ENCODE data around the gene GPR25. TPM values are rescaled to one million over a fixed set of nuclear protein-coding genes. Genes with fewer than 3 reads are reported as not detected.

Gene GPR25
- total RNA-seq, 1 experiment from 2014 or later: not detected

- TF ChIP-seq ZNF281 (CRISPR knock-in tag; IDR thresholded peaks at IDR 0.05) (peak; percentile 60; the same call in 1 of the 2 replicates), FOXK1 (CRISPR knock-in tag; IDR thresholded peaks at IDR 0.05) (no peak), IRF1 (CRISPR knock-in tag; IDR thresholded peaks at IDR 0.05) (no peak), ATF2 (CRISPR knock-in tag; IDR thresholded peaks at IDR 0.05; ENCODE audit: borderline replicate concordance, low read depth) (no peak), TEAD4 (CRISPR knock-in tag; IDR thresholded peaks at IDR 0.05) (no peak), ETV6 (CRISPR knock-in tag; IDR thresholded peaks at IDR 0.05) (0 out of 2 replicates have a peak, but pooled peaks have one; percentile 21), ZBTB43 (CRISPR knock-in tag; IDR thresholded peaks at IDR 0.05) (no peak), NFATC4 (CRISPR knock-in tag; IDR thresholded peaks at IDR 0.05) (no peak), ZNF317 (CRISPR knock-in tag; IDR thresholded peaks at IDR 0.05; ENCODE audit: borderline replicate concordance, low read depth) (no peak; the same call in 1 of the 2 replicates), MAX (CRISPR knock-in tag; IDR thresholded peaks at IDR 0.05) (no peak; the same call in 1 of the 2 replicates), CREB1 (CRISPR knock-in tag; IDR thresholded peaks at IDR 0.05) (peak; percentile 32; the same call in 1 of the 2 replicates), EMX1 (CRISPR knock-in tag; IDR thresholded peaks at IDR 0.05) (no peak), HMGA2 (CRISPR knock-in tag; IDR thresholded peaks at IDR 0.05) (no peak), SMAD4 (CRISPR knock-in tag; IDR thresholded peaks at IDR 0.05) (no peak), NFYB (CRISPR knock-in tag; conservative IDR thresholded peaks at IDR 0.05; ENCODE audit: low read depth) (no peak), NR1H2 (CRISPR knock-in tag; IDR thresholded peaks at IDR 0.05) (0 out of 2 replicates have a peak, but pooled peaks have one; percentile 35), GTF2I (CRISPR knock-in tag; conservative IDR thresholded peaks at IDR 0.05) (no peak), ZSCAN18 (CRISPR knock-in tag; IDR thresholded peaks at IDR 0.05) (no peak), ZNF512 (CRISPR knock-in tag; IDR thresholded peaks at IDR 0.05; ENCODE audit: borderline replicate concordance) (no peak), PREB (CRISPR knock-in tag; IDR thresholded peaks at IDR 0.05; ENCODE audit: borderline replicate concordance) (no peak), FOXJ3 (CRISPR knock-in tag; IDR thresholded peaks at IDR 0.05; ENCODE audit: borderline replicate concordance) (no peak), OVOL2 (CRISPR knock-in tag; IDR thresholded peaks at IDR 0.05; ENCODE audit: borderline replicate concordance) (no peak), ELF4 (CRISPR knock-in tag; IDR thresholded peaks at IDR 0.05; ENCODE audit: low read depth) (no peak; the same call in none of the 2 replicates), FOXP1 (CRISPR knock-in tag; IDR thresholded peaks at IDR 0.05; ENCODE audit: borderline replicate concordance) (no peak), ZNF671 (CRISPR knock-in tag; IDR thresholded peaks at IDR 0.05) (no peak), ATF3 (CRISPR knock-in tag; conservative IDR thresholded peaks at IDR 0.05) (no peak), E2F5 (CRISPR knock-in tag; IDR thresholded peaks at IDR 0.05) (peak; percentile 57)
Observed at GRCh38 chr1:200873671-200874397, 1.1 kb downstream of the GPR25 start (continued).

Measured in WTC11 (cell line).